ENCODE data around the gene TSPEAR.
"Not testable (repeated sequence)": the region's sequence is repeated elsewhere in the genome, so short reads cannot be mapped to it uniquely, and the experiment has no call there.

TSPEAR gene

DNA sequence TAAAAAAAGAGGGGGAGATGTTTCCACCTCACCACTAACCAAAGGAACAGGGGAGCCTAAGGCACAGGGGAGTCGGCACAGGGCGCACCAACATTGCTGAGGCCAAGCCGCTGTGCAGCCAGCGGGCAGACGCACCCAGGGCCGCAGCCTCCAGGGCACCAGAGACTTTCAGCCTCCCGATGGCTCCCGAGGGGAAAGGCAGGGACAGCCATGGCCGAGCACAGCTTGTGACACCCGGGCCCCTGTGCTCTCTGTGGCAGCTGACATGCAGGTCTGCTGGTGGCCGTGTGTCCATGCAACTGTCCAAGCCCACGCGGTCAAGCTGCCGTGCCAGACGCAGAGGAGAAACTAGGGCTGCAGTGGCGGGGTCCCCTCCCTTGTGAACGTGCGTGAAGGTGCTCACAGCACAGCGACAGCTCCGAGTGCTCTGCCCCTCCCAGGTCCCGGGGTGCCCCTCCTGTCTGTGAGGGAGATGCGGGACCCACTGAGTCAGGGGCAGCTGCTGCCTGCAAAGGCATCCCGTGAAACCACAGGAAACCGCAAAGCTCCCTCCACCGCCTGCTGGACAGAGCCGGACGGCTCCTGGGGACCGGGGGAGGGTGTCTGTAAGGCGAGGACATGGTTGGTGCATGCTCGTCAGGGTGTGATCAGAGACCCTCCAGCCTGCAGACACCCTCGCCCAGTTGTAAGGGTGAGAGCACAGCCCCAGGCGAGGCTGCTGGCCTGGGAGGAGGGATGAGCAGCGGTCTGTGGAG, 62.6 kb downstream of the TSPEAR start:
- H3F3A ChIP-seq (ENCODE audit: control insufficient read depth, insufficient read depth) = no peaks in the 10 kb centered on the region

DNA sequence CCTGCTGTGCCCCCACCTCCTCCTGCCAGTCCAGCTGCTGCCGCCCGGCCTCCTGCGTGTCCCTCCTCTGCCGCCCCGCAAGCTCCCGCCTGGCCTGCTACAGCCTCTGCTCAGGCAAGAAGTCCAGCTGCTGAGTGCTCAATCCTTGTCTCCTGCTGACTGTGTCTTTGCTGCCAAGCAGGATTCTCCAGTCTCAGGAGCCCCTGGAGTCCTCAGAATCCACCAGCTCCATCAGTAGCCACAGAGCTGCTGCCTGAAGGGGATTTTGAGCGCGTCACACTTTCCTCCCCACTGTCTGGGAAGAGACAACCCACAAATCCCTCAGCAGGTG, 64.2 kb downstream of the TSPEAR start:
- TF ChIP-seq EZH2phosphoT487 (IDR thresholded peaks at IDR 0.05; ENCODE audit: borderline replicate concordance, low read length) = no peak
- TF ChIP-seq, protein P1, sequence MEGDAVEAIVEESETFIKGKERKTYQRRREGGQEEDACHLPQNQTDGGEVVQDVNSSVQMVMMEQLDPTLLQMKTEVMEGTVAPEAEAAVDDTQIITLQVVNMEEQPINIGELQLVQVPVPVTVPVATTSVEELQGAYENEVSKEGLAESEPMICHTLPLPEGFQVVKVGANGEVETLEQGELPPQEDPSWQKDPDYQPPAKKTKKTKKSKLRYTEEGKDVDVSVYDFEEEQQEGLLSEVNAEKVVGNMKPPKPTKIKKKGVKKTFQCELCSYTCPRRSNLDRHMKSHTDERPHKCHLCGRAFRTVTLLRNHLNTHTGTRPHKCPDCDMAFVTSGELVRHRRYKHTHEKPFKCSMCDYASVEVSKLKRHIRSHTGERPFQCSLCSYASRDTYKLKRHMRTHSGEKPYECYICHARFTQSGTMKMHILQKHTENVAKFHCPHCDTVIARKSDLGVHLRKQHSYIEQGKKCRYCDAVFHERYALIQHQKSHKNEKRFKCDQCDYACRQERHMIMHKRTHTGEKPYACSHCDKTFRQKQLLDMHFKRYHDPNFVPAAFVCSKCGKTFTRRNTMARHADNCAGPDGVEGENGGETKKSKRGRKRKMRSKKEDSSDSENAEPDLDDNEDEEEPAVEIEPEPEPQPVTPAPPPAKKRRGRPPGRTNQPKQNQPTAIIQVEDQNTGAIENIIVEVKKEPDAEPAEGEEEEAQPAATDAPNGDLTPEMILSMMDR (IDR thresholded peaks at IDR 0.05; ENCODE audit: low read depth, low read length, poor library complexity, severe bottlenecking) = no peak
- Histone ChIP-seq H3K27ac (ENCODE audit: low read depth, low read length) (no peak overlapping the region), H3K79me2 (ENCODE audit: control insufficient read depth, low read length) (no peaks in the 10 kb centered on the region), H3K36me3 (ENCODE audit: control insufficient read depth, low read length) (no peaks in the 10 kb centered on the region), H3K27me3 (ENCODE audit: control insufficient read depth, low read length) (no peaks in the 10 kb centered on the region), H3K4me3 (ENCODE audit: low read length) (no peak overlapping the region), H3K4me2 (ENCODE audit: low read length) (no peak overlapping the region), H4K20me1 (ENCODE audit: control insufficient read depth, insufficient read depth, low read depth, low read length) (no peaks in the 10 kb centered on the region), H3K9me3 (ENCODE audit: control insufficient read depth, insufficient read depth, low read length) (peaks cover 12% of the 10 kb centered on the region; the same call in 1 of the 2 replicates), H3F3A (ENCODE audit: control insufficient read depth, insufficient read depth) (no peaks in the 10 kb centered on the region), H3K9me2 (replicated peaks; ENCODE audit: control insufficient read depth, low read length) (no peaks in the 10 kb centered on the region), H3K4me1 (ENCODE audit: control insufficient read depth, low read length) (no peaks in the 10 kb centered on the region)

More for the DNA sequence above, 62.6 kb downstream of the TSPEAR start:
- Histone ChIP-seq H3K4me2 (ENCODE audit: low read length) (no peak overlapping the region), H3K9me3 (ENCODE audit: control insufficient read depth, insufficient read depth, low read length) (peaks cover 12% of the 10 kb centered on the region; the same call in 1 of the 2 replicates), H3K36me3 (ENCODE audit: control insufficient read depth, low read length) (no peaks in the 10 kb centered on the region), H3K4me1 (ENCODE audit: control insufficient read depth, low read length) (no peaks in the 10 kb centered on the region), H4K20me1 (ENCODE audit: control insufficient read depth, insufficient read depth, low read depth, low read length) (no peaks in the 10 kb centered on the region), H3K9me2 (replicated peaks; ENCODE audit: control insufficient read depth, low read length) (no peaks in the 10 kb centered on the region), H3K27me3 (ENCODE audit: control insufficient read depth, low read length) (no peaks in the 10 kb centered on the region), H3K27ac (ENCODE audit: low read depth, low read length) (no peak overlapping the region), H3K4me3 (ENCODE audit: low read length) (no peak overlapping the region), H3K79me2 (ENCODE audit: control insufficient read depth, low read length) (no peaks in the 10 kb centered on the region)
- TF ChIP-seq EZH2phosphoT487 (IDR thresholded peaks at IDR 0.05; ENCODE audit: borderline replicate concordance, low read length) = no peak
- TF ChIP-seq, protein P1 (IDR thresholded peaks at IDR 0.05; ENCODE audit: low read depth, low read length, poor library complexity, severe bottlenecking) = no peak

DNA sequence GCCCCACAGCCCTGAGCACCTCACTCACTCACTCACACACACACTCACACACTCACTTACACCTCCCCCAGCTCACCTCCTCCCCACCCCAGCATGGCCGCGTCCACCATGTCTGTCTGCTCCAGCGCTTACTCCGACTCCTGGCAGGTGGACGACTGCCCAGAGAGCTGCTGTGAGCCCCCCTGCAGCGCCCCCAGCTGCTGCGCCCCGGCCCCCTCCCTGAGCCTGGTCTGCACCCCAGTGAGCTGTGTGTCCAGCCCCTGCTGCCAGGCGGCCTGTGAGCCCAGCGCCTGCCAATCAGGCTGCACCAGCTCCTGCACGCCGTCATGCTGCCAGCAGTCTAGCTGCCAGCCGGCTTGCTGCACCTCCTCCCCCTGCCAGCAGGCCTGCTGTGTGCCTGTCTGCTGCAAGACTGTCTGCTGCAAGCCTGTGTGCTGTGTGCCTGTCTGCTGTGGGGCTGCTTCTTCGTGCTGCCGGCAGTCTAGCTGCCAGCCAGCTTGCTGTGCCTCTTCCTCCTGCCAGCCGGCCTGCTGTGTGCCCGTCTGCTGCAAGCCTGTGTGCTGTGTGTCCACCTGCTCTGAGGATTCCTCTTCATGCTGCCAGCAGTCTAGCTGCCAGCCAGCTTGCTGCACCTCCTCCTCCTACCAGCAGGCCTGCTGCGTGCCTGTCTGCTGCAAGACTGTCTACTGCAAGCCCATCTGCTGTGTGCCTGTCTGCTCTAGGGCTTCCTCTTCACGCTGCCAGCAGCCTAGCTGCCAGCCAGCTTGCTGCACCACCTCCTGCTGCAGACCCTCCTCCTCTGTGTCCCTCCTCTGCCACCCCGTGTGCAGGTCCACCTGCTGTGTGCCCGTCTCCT, 64.8 kb downstream of the TSPEAR start, which contains the start of gene KRTAP10-11:
Gene KRTAP10-11 (plus strand): TSS at position 49 of the 856 bp plus-strand sequence. CDS start 45 bp downstream, at position 94.
- peaks cover 12% of the 10 kb centered on the region; the same call in 1 of the 2 replicates for H3K9me3 ChIP-seq (ENCODE audit: control insufficient read depth, insufficient read depth, low read length)
- not testable (repeated sequence) for H3K4me3 ChIP-seq (ENCODE audit: low read length); H3K79me2 ChIP-seq (ENCODE audit: control insufficient read depth, low read length); H3K36me3 ChIP-seq (ENCODE audit: control insufficient read depth, low read length); H3K4me2 ChIP-seq (ENCODE audit: low read length); H4K20me1 ChIP-seq (ENCODE audit: control insufficient read depth, insufficient read depth, low read depth, low read length); H3F3A ChIP-seq (ENCODE audit: control insufficient read depth, insufficient read depth); H3K9me2 ChIP-seq (replicated peaks; ENCODE audit: control insufficient read depth, low read length); H3K27me3 ChIP-seq (ENCODE audit: control insufficient read depth, low read length); H3K4me1 ChIP-seq (ENCODE audit: control insufficient read depth, low read length); H3K27ac ChIP-seq (ENCODE audit: low read depth, low read length)

DNA sequence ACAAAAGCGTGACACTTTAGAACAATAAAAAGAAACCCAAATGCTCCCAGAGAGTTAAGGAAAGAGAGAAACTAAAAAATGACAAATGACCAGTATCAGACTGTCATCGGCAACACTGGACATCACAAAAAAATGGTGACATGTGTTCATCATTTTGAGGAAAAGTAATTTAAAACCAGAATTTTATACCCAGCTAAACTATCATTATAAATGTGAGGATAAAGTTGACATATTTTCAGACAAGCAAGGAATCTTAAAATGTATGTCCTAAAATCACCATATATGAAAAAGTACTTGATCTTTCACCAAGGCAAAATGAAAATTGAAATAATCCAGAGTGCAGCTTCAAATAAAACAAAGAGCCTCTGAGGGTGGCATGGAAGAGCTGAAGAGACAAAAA, 66.5 kb downstream of the TSPEAR start:
- Histone ChIP-seq H3K4me1 (ENCODE audit: control insufficient read depth, low read length) (no peaks in the 10 kb centered on the region), H4K20me1 (ENCODE audit: control insufficient read depth, insufficient read depth, low read depth, low read length) (no peaks in the 10 kb centered on the region), H3K4me2 (ENCODE audit: low read length) (no peak overlapping the region), H3K79me2 (ENCODE audit: control insufficient read depth, low read length) (no peaks in the 10 kb centered on the region), H3K27ac (ENCODE audit: low read depth, low read length) (no peak overlapping the region), H3F3A (ENCODE audit: control insufficient read depth, insufficient read depth) (no peaks in the 10 kb centered on the region), H3K9me3 (ENCODE audit: control insufficient read depth, insufficient read depth, low read length) (peaks cover 12% of the 10 kb centered on the region; the same call in 1 of the 2 replicates), H3K27me3 (ENCODE audit: control insufficient read depth, low read length) (no peaks in the 10 kb centered on the region), H3K9me2 (replicated peaks; ENCODE audit: control insufficient read depth, low read length) (no peaks in the 10 kb centered on the region), H3K36me3 (ENCODE audit: control insufficient read depth, low read length) (no peaks in the 10 kb centered on the region), H3K4me3 (ENCODE audit: low read length) (no peak overlapping the region)
- TF ChIP-seq, protein P1 (IDR thresholded peaks at IDR 0.05; ENCODE audit: low read depth, low read length, poor library complexity, severe bottlenecking) = no peak
- TF ChIP-seq EZH2phosphoT487 (IDR thresholded peaks at IDR 0.05; ENCODE audit: borderline replicate concordance, low read length) = no peak

Measured in DOHH2 (cell line).